DLD1 (cell line): ENCODE measurements around the gene CADM1.

Source experiments
- in situ Hi-C: cut with HindIII; loops from 2 replicates; pipeline ENCODE4 v1.10.0; 2017; ENCODE audit warnings: low sequenced_read_pairs

CADM1 gene

DNA sequence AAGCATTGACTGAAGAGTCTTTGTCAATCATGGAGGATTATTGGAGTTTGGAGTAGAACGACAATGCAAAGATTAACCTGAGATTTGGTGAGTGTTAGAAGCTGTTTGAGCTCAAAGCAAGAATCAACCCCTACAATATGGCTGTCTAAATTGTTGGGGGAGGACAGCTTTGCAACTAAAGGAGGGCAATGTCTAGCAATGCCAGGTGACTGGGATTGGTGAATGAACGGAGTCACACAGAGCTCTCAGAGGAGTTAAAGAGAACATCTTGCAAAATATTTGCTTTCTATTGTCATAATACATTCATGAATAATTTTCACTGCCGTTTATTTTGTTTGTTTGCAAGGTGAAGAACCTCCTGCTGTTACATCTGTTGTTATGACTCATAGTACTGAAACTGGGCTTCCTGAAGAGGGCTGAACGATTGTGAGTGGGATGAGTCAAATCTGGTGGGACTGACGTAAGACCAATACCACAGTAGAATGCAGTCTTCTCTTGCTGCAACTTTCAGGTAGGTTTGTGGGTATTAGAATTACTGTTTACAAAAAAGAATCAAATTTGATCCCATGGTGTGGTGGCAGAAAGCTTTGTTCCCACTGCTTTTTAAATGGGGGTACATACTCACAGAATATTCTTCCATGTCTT is 281.9 kb downstream of the CADM1 start:
- in situ Hi-C loops = no loop called here

DNA sequence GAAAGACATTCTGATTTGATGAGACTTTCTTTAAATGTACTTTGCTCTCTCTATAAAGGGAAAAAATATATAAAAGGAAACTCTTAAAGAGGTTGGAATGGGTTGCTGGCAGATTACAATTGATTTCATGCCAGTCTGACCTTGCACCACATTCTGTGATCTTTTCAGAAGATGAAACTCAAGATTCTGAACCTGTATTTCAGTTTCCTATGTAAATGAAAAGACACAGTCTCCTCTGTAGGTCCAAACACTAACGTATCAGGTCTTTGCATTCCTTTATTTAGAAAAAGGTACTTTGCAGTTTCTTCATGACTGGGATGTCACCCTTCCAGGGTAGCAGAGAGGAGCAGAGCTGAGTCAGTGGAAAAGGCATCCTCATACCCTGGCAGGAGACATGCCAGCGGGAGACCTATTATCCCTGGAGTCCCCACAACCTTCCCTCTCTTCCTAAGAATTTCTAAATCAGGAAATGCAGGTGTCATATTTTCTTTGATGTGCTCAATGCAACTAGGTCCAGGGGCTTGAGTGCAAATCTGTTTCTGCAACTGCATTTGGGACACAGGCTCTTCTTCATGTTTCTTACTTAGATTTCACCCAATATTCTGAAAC is 282.6 kb downstream of the CADM1 start:
- in situ Hi-C loops = no loop called here

DNA sequence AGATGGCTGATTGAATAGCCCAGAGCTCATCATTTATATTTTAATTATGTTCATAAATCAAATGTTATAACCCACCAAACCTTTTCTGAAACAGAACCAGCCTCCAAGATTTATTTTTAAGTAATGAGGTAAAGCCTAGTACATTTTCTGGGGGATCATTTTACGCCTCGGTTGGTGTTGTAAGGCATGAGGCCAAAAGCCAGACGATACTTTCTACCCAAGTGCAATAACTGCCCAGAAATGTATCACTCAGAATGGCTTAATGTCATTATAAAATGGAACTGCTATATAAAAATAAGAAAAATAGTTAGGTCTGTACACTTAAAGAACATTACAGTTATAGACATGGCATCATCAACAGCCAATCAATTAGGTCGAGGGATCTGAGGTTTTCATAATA is 283.3 kb downstream of the CADM1 start:
- in situ Hi-C loops = no loop called here

DNA sequence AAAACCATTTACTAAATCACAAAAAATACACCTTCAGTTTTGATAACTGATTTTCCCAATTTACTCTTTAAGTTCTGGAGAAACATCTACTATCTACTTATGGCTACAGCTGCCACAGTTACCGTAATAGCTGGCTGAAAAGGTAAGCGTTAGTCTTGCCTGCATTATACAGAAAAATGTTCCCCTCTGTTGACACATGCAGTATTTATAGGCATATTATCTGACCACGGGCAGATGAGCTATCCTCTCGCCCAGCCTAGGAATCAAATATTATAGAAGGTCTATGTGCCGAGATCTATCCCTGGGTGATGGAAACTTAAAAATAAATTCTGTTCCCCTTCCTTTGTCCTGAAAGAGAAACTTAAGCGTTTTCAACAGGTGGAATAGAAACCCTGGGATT is 283.8 kb downstream of the CADM1 start:
- in situ Hi-C loops = no loop called here

DNA sequence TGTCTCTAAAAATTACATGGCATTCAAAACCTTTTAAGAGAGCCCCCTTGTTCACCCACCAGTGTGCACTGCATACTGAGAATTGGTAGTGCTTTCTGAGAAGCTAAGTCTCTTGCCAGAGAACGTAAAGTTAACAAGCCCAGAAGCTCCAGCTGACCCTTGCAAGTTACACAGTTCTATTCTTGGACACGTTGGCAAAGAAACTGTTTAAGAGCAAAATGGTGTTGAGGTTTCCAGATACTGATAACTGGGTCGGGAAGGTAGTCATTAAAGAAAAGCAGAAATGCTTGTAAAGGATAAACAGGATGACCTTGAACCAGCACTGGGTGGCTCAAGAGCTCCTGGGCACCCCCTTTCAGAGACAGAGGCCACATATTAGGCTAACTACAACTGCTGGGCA is 284.8 kb downstream of the CADM1 start:
- in situ Hi-C loops = no loop called here

DNA sequence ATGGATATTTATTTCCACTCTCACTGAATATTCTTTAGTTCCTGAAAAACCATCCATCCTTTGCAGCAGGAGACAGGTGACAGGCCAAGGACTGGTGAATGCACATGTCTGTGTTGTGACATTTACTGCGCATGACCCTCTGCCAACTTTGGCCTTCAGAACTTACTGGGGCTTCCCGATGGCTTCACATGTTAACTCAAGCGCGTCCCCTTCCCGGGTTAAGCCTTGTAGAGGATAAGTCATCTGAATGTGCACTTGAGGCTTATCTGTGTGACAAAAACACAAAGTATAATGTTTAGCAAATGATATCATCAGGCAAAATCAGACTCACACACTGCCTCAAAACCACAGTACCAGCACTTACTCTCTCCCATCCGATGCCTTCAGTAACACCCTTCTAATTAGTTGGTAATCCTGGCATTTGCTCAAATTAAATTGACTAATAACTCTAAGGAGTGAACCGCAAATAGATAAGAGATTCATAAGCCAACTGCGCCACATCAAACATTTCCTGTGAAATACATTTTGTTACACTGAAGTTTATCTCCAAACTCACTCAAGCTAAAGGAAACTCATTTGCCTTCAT is 286.4 kb downstream of the CADM1 start:
- in situ Hi-C loops = no loop called here

DNA sequence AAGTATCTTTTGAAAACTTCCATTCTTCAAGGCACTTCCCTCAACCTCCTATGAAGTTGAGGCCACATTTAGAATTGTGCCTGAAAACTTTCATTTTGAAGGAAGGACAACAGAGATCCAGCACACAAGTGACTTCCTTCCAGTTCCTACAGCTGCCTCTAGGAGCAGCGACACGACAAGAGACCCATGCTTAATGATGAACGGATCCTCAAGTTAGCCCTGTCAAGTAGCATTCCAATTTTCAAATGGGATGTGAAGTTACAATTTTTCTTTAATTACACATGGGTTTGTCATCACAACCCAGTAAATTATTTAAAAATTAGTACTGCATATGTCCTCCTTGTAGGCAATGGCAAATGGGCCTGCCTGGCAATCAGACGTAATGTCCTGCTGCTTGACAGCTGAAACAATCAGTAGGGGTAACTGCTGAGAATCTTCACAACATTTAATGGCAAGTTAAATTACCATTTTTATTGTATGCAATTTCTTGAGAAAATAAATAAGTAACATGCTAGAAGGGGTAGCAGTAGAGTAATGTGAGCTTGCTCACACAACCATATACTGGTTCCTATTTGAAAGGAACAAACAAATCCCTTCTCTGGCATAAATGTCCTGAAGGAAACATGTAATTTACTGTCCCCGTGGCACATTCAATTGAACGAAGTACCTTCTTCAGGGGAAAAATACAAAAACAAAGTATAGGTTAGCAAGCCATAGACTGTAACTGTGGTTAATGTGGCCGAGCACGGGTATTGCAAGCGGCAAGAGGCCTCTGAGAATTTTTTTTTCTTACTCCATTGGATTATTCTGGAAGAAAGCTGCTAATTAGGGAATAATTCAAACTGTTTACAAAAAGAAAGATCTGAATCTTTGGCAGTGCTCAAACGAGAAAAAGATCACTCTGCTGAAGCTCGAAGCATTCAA is 288.3 kb downstream of the CADM1 start:
- in situ Hi-C loops = no loop called here

DNA sequence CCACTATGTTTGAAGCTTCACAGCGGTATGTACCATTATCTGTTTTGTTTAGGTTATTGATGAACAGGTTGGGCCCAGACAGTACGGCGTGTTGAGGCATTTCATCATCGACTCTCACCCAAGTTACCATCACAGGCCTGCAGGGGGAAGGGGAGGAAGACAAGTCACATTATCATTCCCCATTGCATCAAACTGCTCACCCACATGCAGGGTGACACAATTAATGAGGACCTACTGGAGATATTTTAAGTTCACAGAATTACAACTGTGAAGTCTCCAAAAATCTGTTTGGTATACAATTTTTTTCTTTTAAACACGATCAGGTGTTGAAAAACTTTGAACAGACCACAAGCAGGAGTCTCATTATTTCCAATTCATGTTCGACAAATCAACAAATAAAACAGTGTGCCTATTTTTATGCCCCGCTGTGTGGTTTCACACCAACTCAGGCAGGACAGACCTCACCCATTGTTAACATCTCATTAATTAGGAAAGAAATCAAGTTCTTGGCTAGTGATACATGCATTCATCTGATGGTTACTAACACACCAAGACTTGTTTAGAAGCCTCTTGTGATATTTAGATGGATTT is 289.5 kb downstream of the CADM1 start:
- in situ Hi-C loops = no loop called here

DNA sequence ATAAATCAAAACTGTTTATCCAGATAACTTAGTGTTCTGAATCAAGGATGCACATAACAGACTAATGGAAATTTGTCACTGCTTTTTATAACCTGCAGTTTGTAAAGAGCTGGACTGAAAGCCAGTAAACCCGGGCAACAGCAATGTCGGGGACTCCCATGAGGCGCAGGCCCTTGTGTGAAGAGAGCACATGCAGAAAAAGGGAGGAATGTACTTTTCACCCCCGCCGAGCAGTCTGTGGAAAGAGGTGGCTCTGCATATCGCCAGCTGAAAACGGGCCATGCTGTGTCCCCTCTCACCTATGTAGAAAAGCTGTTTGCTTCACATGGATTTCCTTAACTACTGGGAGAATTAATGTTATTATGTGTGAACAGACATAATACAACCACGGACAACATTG is 291.2 kb downstream of the CADM1 start:
- in situ Hi-C loops = no loop called here

DNA sequence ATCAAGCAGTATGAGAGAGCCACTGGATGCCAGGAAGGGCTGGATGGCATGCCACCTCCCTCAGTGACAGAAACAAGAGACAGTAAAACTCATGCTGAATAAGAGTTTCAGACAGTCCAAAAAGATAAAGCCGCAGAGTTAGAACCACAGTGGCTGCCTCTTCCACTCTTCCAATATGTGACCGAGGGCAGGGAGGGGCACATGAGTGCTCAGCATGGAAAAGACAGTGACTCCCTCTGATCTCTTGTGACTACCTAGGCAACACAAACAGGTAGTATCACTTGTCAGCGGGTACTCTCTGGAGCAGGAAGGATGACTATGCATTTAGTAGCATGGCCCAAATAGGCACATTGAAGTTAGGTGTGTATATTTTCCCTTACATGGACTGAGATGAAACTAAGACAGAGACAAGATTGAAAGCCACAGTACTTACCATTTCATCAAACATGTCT is 295.4 kb downstream of the CADM1 start:
- in situ Hi-C loops = no loop called here

DNA sequence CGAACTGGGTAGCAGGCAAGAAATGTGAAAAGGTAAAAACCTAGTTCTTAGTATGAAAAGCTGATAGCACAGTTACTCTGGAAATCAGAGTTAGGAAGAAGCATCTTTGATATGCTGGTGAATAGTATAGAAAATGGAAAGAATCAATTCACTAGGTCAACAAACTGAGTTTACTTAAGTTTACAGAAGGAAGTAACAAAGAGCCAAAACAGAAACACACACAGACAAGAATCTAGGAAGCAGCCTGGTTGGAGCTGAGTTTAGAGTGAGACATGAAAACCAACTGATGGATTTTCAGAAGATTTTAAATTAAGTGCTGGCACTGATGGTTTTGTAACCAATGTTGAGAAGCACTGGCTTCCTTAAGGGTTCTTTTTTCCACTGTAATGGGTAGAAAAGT is 296.3 kb downstream of the CADM1 start:
- in situ Hi-C loops = no loop called here

DNA sequence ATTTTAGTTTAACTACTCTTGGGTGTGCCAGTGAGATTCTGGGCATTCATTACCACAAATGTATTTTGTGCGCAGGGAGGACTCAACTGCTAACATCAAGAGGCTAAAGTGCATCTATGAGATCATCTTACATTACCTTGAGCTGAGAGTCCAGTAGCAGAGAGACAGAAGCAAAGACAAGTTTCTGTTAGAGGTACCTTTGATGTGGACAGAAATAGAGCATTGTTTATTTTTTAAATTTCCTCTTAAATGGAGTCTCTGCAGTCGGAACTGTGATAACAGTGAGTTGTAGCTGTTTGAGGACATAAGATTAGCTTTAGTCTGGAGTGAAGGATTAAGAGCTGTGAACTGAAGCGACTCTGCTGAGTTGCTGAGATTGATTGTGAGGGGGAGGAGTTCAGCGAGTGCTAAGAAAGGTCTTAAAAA is 297.0 kb downstream of the CADM1 start:
- in situ Hi-C loops = no loop called here

DNA sequence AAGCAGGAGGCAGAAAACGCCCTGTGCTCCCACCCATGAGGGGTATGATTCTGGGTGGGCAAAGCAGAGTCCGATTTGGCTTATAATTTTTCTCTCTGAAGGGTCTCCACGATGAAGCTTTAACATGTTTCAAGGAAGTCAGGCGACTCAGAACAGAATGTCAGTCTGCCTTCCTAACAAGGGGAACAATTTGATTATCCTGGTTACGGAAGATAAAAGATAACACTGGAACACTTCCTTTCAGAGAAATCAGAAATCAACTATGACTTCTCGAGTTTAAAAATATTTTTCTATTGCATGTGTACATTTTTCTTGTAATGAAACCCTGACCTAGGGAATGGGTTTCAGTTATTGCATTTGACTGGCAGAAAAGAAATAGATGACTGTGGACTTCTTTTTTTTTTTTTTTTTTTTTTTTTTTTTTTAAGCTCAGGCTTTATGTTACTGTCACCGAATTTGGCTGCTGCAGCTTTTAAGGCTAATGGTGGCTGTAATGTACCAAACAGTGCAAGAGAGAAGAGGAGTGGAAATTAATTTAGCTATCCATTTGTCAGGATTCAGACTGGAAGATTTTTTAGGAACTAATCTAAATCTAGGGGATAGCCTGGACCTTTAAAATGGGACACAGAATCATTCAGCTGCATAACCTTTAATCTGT is 297.7 kb downstream of the CADM1 start:
- in situ Hi-C loops = no loop called here

DNA sequence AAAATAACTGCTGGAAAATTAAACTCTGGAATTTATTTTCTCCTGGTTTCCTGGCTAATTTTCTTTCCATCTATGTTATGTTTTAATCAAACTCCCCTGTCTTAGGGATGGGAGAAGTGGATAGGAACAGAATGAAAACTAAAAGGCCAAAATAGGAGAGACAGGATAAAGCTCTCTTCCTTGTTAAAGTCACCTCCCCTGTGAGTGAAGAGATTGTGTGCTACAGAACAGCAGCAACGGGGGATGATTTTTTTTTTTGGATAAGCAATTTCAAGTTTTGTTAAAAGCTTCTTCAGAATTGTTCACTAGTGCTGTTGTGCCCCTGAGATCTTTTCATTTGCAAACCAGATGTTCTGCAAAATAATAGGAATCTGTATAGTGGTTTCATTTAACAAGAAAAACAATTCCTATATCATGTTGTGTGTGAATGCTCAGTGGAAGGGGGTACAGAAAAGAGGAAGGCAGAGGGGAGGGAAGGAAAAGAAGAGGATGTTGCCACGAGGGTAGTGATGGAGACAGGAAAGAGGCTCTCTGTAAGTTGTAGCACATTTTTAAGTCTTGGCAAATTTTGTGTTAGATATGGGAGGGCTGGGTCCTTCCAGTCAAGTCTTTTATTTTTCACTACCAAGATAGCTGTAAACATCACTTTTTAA is 301.2 kb downstream of the CADM1 start:
- in situ Hi-C loops = no loop called here

DNA sequence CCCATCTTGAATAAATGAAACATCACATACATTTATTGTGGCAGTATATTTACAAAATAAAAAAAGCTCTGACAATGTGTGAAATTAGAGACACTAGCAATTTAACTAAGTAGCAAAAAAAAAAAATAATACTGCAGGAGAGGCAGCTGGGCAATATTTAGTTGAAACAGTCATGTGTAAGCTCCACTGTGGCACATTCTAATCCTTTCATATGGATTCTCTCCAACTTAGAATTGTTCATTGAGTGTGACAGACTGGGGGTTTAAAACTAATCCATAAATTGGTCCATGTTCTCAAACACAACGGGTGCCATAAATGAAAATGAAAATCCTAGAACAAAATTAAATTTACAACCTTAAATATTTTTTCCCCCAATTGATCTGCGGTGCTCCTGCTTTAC is 302.1 kb downstream of the CADM1 start:
- in situ Hi-C loops = no loop called here

DNA sequence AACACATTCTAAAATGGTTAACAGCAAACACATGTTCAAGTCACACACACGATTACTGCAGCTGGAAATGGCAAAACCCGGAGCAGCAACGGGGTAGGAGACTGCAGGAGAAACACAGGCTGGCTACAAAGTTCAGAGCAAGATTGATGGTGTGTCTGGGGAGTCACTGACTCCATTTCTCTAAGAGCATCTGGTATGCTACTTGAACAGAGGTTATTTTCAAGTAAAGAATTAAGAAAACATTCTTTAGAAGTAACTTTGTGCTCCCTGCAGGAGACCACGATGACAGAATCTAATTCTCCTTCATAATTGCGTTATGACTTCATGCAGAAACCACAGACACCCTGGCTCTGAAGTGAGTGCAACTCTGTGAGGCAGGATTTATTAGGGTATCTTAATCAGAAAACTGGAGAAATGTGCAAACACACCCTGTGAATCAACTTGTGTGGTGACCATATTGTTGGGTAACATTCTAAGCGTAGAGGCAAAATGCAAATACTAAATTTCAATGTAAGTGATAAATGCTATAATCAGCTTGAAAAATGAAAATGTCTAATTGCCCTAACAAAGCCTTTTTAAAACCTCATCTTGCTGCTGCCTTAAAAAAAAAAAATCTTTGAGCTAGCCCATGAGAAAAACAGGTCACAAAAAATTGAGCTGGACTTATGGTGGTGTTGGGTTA is 303.0 kb downstream of the CADM1 start:
- in situ Hi-C loops = no loop called here

DNA sequence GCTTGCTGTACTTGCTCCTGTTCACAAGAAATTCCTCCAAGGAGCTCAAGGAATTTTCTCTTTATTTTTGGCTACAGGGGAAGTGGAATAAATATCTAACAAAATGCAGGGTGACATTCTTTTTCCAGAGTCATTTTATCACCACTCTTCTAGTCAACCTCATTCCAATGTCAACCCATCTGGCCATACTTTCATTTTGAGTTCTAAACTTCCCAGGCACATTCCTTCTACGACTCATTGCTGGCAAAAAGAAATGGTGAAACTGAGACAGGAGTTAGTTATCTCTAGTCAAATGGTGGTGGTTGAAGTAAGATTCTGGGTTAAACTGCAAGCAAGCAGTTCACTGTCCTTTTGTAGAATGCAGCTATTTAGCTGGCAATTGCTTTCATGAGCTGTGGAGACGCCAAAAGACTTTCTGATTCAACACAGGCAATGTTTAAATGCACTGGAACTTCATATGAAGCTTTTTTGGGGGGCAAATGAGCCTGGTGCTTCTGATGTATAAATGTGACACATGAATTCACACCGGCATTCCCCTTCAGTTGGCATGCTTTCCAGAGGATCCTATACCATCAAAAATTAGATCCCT is 304.6 kb downstream of the CADM1 start:
- in situ Hi-C loops = no loop called here

DNA sequence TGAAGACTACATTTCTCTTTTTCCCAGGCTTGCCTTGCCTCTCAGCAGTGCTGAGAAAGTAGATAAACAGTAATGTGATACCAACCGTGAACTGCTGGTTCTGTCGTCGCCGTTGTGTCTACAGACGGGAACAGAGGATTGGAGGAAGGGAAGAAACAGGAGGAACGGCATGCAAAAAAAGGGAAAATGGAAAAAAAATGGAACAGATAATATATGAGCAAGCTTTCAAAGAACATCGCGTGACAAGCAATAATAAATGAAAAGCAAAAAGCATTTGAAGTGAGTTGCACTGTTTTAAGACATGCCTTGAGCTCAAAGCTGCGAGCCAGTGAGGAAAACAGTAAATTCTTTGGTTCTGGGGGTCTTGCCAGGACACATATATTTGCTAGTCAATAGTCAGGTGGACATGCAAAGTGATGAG is 305.9 kb downstream of the CADM1 start:
- in situ Hi-C loops = no loop called here

DNA sequence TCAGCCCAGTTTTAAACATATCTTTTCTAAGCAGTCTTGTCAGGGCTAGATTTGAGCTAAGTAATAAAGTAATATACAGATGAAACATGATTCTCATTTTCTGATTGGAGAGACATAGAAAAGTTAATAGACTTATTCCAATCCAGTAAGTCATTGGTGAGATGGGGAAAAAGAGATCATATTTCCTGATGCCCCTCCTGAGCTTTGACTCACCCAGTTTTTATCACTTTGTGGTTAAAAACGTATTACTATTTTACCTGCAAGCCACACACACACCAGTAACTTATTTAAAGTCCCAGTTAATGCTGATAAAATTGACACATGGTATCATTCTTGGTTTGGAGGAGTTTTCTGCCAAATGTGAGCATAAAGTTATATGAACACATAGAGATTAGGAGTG is 306.8 kb downstream of the CADM1 start:
- in situ Hi-C loops = no loop called here
